ENCODE results near the gene CEP89.
"Not testable (repeated sequence)": the region's sequence is repeated elsewhere in the genome, so short reads cannot be mapped to it uniquely, and the experiment has no call there.

Gene CEP89

GRCh38 chr19:32945260-32945659 is 26.5 kb downstream of the CEP89 start:
- no peak for DNase-seq (ENCODE audit: low spot score)

- DNase-seq (ENCODE audit: low spot score): not testable (repeated sequence)
Observed at GRCh38 chr19:32941273-32941672, 30.5 kb downstream of the CEP89 start.

DNA sequence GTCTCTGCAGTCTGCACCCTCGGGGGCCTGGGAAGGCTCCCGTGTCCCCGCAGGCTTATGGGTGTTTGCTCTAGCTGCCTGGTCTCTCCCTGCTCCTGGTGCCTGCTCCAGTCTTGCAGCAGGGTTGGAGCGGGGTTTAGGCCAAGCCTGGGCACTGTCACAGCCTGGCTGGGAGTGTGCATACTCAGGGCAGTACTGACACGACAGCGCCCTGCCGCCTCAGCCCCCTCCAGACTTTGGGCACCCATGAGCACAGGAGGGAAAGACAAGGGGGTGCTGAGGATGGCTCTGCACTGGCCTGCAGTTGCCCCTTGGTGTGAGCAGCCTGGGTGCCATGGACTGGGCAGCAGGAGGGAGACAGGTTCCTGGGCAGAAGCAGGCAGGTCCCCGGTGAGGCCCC is 35.7 kb downstream of the CEP89 start:
- no peak for DNase-seq (ENCODE audit: low spot score)

DNA sequence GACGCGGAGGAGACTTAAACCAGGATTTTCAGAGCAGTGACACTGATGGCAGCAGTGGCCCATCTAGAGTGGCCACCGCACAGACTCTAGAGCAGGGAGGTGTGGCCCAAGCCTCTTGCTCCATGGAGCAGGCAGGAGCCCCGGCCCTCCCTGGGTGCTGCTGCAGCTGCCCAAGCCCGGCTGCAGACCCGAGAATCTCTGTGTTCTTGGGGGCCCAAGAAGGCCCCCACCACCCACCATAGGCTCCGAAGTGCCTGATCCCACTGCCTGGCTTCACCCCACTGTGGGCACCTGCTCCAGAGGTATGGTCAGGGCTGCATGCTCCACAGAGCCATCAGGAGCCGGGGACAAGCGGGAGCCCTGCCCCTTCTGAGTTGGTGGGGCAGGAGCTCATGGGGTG is 36.1 kb downstream of the CEP89 start:
- no peak for DNase-seq (ENCODE audit: low spot score)

DNA sequence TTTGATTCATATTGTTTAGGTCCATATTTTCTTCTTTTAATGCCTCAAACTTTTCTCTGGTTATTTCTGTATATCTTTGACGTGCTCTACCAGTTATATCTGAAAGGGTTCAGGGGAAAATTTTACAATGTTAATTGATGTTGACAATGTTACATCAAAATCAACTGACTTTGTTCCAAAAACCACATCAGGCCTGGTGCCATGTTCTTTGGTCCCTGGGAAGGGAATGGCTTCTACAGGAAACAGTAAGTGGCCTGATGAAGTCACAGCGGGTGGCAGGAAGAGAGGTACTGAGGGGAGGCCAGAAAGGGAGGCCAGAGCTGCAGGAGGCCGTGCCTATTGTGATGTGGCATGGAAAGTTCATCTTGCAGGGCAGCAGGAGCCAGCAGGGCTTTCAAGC is 38.2 kb downstream of the CEP89 start:
- no peak for DNase-seq (ENCODE audit: low spot score)

- DNase-seq (ENCODE audit: low spot score): no peak
Observed at GRCh38 chr19:32930567-32930966, 41.2 kb downstream of the CEP89 start.

GRCh38 chr19:32928806-32929205 is 43.0 kb downstream of the CEP89 start:
- no peak for DNase-seq (ENCODE audit: low spot score)

GRCh38 chr19:32924200-32924599 is 47.6 kb downstream of the CEP89 start:
- DNase-seq (ENCODE audit: low spot score): no peak

DNA sequence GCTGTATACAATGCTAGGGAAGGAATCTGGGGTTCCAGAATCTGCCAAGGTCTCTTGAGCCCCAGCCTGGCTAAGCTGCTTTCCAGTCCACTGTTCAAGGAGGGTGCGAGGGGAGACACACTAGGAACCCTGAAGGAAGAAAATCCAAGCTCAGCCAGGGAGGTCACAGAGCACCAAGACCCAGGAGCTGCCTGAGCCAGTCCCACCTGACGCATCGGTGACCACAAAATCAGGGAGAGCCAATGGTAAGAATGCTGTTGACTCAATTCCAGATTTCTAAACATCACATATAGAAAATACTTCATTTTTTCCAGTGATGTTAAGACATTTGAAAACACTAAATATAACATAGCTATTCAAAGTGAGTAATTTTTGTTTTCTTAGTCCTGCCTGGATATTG is 50.1 kb downstream of the CEP89 start:
- DNase-seq (ENCODE audit: low spot score): no peak

- no peak for DNase-seq (ENCODE audit: low spot score)
Observed at GRCh38 chr19:32919365-32919764, 52.4 kb downstream of the CEP89 start.

- no peak for DNase-seq (ENCODE audit: low spot score)
Observed at GRCh38 chr19:32917616-32917996, 54.2 kb downstream of the CEP89 start.

- no peak for DNase-seq (ENCODE audit: low spot score)
Observed at GRCh38 chr19:32916969-32917615, 54.7 kb downstream of the CEP89 start.

DNA sequence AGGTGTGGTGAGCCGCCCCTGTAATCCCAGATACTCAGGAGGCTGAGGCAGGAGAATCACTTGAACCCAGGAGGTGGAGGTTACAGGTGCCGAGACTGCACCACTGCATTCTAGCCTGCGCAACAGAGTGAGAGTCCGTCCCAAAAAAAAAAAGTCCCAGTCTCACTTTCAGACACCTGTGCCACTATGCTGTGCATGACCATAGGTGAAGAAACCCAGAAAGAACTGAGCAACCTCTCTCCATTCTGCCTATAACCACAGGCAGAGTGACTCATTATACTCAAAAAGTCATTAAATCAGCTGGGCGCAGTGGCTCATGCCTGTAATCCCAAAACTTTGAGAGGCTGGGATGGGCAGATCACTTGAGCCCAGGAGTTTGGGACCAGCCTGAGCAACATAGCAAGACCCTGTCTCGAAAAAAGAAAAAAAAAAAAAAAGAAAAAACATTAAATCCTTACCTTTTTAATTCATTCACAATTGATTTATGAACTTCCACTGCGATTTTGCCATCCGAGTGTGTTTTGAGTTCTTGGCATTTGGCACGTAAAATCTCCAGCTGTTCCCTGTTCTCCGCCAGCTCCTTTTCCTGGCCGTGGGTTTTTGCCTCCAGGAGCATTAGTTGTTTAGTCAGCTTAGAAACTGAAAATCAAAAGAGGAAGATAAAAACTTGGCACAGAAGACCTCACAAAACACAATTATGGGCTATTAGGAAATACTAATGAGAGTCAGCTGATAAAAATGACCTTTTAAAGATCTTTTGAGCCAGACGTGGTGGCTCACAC is 56.7 kb downstream of the CEP89 start:
- no peak for DNase-seq (ENCODE audit: low spot score)

DNA sequence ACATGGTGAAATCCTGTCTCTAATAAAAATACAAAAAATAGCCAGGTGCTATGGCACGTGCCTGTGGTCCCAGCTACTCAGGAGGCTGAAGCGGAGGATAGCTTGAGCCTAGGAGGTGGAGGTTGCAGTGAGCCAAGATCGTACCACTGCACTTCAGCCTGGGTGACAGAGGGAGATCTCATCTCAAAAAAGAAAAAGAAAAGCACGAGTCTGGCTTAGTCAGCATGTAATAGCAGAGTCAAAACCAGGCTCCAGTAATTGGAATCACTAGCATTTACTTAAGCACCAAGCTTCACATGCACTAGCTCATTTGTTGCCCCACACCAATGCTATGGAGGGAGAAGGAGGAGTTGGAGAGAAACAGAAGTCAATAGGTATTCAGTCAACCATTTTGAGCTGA is 60.3 kb downstream of the CEP89 start:
- DNase-seq (ENCODE audit: low spot score): no peak

- DNase-seq (ENCODE audit: low spot score): no peak
Observed at GRCh38 chr19:32910874-32911273, 60.9 kb downstream of the CEP89 start.

DNA sequence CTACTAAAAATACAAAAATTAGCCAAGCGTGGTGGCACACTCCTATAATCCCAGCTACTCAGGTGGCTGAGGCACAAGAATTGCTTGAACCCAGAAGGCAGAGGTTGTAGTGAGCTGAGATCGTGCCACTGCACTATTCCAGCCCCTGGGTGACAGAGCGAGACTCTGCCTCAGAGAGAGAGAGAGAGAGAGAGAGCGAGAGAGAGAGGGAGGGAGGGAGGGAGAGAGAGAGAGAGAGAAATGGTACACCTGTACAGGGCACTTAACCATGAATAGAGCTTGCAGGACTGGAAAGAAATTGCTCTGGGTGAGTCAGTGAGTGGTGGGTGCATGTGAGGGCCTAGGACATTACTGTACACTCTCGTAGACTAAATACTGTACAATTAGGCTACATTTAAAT is 61.7 kb downstream of the CEP89 start:
- DNase-seq (ENCODE audit: low spot score): no peak

DNA sequence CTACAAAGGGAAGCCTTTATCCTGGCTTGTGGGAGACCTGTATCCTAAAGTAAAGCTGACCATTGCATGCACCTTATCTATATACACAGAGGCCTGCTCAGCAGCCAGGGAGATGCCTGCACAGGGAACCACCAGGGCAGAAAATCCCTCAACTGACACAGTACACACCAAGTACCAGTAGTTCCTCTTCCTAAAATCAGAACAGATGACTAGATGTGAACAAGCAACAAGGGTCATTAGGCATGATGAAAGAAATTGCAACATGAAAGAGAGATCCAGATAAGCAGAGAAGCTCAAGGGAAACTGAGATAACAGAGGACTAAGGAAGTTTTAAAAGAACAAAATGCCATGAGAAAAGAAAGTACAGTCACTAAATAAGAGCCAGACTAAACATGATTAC is 62.5 kb downstream of the CEP89 start:
- no peak for DNase-seq (ENCODE audit: low spot score)

DNA sequence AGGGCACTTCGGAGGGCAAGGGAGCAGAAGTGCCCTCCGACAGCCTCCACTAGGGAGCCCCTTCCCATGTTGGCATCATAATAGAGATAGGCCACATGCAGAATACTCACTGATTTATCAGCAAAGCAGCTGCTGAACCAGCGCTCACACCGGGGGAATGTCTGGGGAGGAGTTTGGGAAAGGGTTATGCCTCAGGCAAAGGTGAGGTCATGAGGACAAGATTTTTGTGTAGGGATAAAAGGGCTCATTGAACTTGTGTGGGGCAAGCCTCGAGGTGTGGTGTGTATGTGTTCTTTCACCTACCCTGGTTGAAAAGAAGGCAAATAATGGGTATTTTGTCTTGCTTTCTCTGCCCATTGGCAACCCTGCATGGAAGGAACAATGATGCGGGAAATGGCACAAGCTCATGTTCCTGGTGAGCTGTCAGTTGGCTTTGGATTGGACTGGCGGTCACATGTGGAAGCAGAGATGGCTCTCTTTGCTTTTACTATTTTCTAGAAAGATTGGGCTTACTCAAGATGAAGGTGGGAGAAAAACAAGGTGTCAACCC is 63.0 kb downstream of the CEP89 start:
- DNase-seq (ENCODE audit: low spot score): no peak

DNA sequence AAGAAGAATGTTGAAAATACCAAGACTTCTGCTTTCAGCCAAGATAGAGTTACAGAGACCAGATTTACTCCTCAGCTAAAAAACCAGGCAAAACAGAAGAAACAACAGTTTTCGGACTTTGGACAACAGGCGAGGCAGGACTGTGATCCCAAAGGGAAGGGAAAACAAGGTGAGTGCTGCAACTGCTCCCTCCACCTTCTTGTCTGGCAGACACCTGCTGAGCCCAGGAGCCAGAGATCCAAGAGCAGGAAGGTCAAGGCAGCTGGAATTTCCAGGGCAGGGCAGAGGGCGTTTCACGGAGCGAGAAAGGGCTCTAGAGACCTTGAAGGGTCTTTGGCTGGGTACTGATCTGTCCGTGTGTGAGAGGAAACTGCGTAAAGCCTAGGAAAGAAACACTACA is 69.3 kb downstream of the CEP89 start:
- DNase-seq (ENCODE audit: low spot score): no peak

DNA sequence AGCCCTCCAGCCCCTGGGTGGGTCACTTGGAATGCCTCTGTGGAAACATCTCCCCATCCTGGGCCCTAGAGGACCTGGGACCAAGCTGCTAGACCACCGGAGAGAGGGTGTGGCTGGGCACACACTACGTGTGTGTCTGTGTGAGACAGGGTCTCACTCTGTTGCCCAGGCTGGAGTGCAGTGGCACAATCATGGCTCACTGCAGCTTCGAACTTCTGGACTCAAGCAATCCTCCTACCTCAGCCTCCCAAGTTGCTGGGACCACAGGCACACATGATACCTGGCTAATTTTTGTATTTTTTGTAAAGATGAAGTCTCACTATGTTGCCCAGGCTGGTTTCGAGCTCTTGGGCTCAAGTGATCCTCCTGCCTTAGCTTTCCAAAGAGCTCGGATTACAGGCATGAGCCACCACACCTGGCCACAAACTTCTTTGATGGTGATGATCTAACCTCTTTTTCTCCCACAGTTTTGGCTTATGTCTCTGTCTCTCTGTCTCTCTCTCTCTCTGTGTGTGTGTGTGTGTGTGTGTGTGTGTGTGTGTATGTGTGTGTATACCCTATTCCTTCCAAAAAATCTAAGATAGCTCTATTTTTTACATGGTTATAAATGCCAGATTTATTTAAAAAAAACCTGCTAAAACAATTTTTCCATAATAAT is 70.1 kb downstream of the CEP89 start:
- no peak for DNase-seq (ENCODE audit: low spot score)

DNA sequence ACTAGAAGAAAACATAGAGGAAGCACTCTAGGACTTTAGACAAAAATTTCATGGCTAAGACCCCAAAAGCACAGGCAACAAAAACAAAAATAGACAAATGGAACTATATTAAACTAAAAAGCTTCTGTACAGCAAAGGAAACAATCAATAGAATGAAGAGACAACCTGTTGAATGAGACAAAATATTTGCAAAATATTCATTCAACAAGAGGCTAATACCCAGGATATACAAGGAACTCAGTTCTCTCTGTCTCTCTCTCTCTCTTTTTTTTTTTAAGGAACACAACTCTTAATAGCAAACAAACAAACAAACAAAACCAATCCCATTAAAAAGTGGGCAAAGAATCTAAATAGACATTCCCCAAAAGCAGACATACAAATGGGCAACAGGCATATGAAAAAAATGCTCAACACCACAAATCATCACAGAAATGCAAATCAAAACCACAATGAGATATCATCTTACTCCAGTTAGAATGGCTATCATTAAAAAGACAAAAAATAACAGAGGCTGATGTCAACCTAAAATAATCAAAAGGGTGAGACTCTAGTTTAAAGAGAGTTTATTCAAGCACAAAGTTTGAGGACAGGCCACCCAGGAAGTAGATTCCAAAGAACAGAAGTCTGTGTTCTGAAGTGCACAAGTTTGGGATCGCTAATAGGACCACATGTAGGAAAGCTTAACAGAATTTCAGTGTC is 75.1 kb downstream of the CEP89 start:
- no peak for DNase-seq (ENCODE audit: low spot score)

GRCh38 chr19:32895384-32895783 is 76.4 kb downstream of the CEP89 start:
- DNase-seq (ENCODE audit: low spot score): no peak

- DNase-seq (ENCODE audit: low spot score): no peak
Observed at GRCh38 chr19:32891609-32892008, 80.1 kb downstream of the CEP89 start.
